ENCODE measurements around the gene TEX2.
"Not testable (repeated sequence)": the region's sequence is repeated elsewhere in the genome, so short reads cannot be mapped to it uniquely, and the experiment has no call there.

TEX2 gene

DNA sequence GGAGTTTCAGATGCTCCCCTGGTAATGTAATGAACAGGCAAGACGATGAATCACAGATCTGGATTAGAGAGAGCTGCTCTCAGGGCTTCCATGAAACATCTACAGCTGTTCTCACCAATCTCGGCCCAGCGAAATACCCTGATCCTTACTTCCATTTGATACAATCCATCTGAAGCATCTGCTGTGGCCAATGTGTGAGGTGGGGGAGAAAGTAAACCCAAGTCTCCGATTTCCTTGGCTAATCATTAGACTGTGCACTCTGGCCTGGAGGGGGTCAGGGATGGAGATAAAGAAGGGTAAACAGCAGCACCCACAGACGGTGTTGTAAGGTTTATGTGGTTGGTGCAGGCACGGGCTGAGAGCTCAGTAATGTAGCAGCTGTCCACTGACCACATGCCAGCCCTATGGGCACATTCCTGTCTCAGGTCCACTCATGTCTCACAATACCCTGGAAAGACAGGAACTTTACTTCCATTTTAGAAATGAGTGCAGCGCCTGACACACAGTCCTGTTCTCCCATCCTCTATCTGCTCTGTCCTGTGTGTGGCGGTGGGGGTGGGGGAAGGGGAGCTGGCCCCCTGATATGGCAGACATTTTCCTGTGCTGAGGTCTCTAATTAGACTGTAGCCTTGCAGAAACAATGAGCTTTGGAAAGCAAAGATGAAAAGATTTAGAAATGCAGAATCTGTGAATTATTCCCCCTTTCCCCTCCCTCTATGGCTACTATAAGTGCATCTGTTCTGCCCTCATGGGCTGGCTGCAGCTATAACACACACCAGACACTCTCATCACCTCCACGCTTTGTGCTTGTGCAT is 84.8 kb downstream of the TEX2 start:
- no peak for DNase-seq

DNA sequence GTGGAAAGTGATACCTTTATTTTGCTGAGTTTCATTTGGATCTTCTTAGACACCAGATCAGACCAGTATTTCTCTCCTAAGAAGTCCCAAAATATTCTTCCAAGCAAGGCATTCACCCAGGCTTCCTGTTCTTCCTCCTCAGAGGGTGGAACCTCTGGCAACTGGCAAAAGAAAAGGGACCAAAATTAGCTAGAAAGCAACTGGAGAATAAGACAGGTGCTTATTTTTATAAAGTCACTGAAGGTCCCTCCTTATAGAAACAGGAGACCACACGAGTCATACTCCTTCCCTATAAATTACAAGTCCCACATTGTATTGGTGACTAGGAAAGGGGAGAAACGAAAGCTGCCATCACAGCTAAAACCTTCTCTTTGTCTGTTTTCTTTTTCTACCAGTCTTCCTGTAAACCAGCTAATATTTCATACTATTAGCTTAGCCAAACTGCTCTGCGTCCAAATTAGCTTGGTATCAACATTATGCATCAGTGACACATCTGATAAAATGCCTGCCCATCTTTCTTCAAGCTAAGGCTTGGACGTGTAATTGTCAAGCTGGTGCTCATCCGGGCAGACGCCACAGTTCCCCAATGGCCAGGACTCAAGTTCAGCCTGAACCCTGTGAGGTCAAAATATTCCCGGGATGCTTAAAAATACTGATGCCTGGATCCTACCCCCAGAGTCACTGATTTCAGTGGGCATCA is 85.6 kb downstream of the TEX2 start:
- no peak for DNase-seq

DNA sequence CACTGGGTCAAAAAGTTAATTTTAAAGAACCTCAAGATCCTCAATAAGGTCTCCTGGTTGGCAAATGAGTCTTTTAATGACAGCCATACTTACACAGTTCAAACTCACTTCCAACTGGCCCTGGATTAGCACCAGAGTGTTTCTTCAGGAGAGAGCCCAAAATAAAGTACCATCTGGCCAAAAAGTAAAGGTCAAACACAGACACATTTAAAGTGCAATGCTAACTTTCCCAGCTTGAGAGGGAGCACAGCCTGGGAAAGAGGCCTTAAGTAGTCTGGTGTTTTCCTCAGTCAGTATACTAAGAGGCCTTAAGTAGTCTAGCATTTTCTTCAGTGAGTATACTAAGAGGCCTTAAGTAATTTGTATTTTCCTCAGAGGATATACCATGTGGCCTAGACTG is 86.5 kb downstream of the TEX2 start:
- no peak for DNase-seq

DNA sequence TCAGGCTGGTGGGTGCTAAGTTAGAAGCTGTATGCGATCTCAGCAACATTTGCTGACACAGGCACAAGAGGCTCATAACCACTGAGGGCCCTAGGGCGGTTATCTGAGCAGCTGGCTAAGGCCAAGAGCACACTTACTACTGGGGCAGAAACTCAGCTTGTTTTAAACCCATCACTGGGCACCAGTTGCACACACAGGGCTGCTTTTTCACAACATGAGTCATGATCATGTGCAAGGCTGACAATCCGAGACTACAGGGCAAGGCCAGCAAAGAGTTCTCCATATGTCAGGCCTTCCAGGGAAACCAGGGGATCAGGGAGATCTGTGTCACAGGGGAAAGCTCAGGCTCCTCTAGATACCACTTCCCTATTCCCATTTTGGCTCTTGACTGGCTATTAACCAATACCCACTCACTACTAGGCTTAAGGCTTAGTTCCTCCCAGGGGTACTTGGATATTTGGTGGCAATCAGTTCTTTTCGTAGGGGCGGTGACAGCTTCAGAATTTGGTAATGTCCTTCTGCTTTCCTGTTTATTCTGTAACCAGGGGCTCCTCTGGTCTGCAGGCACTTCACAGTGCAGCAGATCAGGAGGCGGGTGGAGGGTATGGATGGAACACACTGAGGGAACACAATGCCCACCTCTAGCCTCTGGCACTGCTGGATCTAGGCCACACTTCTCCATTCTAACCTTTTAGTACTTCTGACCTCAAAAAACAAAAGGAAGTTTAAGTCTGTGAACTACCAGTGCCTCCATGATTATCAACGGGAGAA is 88.2 kb downstream of the TEX2 start:
- peak; percentile 3 to 73 for DNase-seq

DNA sequence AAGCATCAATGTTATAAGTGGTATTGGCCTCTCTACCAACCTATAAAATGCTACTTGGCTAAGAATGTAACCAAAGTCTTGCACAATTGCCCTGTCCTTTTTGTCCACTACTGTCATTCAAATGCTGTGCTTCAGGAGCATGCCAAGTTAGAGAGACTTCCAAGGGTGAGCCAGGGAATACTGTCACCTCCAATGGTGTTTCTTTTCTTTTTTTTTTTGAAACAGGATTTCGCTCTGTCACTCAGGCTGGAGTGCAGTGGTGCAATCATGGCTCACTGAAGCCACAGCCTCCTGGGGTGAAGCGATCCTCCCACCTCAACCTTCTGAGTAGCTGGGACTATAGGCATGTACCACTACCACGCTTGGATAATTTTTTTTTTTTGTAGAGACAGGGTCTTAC is 89.4 kb downstream of the TEX2 start:
- no peak for DNase-seq

DNA sequence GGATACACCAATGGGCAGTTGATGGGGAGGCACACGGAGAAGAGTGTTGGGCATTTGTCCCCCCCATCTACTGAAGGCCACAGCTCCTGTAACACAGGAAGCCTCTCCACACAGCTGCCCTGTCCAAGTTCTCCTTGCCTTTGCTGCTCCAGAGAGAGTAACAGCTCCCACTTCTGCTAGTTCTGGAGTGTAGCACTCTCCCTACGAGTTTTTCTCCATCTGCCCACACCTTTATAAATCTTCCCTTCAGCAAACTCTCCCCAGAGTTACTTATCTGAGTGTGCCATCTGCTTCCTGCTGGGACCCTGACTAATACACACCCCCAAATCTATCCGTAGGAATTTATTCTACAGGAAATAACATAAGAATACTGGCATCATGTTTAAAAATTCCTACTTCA is 90.5 kb downstream of the TEX2 start:
- no peak for DNase-seq

DNA sequence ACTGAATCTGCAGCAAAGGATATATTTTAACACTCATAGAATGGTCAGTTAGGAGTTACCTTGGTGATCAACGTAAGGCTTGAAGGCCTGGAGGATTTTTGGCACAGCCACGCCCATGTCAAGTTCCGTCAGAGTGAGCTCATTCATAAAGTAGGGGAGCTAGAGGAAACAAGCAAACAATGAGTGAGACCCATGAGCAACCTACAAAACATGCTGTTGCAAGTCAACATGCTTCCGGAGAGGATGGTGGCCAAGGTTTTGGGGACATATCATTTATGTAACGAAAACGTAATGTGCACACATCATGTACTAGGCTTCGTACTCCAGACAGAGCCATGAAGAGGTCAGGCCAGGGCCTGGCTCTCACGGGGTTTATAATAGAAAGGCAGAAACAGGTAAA is 92.0 kb downstream of the TEX2 start:
- no peak for DNase-seq

DNA sequence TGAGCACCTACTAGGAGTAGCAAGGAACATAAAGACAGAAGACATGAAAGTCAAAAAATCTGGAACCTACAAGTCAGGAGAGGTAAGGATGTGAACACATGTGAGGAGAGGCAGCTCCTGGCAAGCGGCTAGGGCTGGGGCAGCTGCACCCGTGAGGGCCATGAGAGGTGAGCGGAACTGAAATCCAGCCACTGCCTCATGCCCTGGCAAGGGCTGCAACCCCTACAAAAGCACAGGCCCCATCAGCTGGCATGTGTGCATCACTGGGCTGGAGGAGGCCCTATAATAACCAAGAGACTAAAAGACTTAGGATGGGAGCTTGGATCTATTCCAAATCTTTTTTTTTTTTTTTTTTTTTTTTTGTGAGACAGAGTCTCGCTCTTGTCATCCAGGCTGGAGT is 92.8 kb downstream of the TEX2 start:
- no peak for DNase-seq

DNA sequence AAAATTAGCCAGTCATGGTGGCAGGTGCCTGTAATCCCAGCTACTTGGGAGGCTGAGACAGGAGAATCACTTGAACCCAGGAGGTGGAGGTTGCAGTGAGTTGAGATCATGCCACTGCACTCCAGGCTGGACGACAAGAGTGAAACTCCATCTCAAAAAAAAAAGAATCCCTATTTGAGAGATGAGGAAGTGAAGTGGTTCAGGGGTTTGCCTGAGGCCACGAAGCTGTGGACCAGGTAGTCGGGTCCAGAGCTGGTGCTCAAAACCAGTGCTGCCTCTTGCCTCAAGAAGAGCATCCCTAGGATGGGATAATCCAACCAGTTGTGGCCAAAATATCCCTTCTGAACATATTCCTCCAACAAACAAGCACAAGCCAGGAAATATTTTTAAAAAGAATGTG is 95.4 kb downstream of the TEX2 start:
- DNase-seq = not testable (repeated sequence)

DNA sequence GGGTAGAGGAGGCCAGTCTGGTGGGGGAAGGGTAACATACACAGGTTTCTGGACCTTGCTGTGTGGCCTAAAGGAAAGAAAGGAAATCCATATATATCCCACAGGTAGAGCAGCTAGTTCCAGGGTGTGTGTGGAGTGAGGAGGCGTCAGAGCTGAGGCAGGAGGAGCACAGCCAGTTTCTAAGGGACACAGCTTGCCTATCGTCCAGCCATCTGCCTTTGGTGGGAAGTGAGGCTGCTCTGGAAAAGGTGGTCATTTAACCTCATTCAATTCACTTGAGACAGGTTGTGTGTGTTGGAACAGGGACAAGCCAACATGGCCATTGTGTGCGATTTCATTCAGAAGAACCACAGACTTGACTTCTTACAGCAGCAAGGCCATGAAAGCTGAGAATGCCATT is 96.2 kb downstream of the TEX2 start:
- DNase-seq = no peak

DNA sequence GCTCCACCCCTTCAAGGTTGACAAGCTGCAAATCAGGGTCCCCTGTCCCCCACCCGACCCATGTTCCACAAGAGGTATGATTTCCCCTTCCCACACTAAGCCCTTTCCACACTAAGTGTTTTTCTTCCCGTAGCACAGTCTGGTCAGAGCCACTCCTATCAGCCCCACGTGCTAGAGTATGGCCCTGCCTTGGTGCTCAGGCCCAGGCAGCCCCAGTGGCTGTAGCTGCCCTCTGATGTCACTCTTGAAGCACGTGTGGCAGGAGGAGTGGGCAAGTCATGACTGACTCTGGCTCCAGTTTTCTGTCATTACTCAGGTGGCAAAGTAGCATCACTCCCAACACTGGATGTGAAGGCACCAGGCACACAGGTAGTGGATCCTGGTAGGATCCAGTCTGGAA is 97.7 kb downstream of the TEX2 start:
- DNase-seq = no peak

DNA sequence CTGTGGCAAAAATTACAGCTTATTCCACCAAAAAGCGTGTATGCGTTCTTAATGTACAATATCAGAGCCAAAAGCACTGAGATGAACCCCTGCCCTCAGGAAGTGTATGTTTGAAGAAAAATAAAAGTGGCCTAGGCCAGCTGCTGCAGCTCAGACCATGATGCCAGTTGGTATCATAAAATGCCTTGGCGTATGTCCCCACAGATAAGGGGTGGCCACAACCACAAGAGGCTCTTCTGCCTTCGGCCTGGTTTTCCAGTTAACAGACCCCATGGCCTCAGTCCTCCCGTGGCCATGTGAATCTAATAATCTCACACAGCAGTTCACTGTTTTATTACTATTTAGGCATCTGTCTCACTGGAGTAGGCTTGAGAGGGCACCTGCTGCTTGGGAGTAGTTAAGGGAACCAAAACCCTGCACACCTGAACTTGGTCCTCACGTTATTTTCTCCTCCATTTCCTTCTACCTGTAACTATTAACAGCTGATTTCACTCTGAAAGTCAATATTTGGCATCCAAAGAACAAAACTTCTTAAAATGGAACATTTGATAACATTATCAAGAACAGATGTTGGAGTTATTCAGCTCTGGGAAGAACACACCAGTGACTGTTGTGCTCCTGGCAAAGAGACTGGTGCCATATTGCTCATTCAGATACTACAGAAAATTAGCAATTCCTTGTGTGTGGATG is 98.3 kb downstream of the TEX2 start:
- no peak for DNase-seq

DNA sequence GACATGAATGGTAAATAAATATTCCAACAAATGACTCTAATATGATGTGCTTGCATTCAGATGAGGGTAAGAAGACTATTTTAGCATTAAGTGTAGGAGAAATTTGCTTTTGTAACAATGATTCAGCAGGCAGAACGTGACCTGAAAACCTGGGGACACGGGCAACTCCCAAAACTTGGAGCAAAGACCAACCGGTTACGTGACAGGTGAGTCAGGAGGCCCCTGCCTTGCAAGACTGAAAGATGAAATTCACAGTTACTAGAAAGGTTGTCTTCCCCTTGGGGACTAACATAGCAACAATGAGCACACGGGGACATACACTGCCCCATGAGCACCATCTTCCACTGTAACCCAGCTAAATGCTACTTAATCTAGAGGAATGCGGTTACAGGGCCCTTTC is 99.6 kb downstream of the TEX2 start:
- no peak for DNase-seq

DNA sequence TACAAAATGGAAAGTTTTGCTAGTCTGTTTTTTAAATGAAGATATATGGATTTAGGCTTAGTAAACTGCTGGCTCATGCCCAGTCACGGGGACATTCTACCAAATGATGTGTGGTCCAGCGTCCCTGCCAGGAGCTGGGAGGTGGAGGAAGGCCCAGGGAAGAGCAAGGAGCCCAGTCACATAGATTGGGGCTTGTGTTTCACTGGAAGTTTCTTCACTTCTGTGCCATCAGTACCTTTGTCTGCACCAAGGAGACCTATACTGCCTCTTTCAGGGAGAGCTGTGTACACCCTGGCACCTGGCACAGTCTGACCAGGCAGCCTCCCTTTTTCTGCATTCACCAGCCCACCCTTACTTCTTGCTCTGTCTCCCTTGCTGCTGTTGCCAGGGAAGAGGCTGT is 100.5 kb downstream of the TEX2 start:
- no peak for DNase-seq

DNA sequence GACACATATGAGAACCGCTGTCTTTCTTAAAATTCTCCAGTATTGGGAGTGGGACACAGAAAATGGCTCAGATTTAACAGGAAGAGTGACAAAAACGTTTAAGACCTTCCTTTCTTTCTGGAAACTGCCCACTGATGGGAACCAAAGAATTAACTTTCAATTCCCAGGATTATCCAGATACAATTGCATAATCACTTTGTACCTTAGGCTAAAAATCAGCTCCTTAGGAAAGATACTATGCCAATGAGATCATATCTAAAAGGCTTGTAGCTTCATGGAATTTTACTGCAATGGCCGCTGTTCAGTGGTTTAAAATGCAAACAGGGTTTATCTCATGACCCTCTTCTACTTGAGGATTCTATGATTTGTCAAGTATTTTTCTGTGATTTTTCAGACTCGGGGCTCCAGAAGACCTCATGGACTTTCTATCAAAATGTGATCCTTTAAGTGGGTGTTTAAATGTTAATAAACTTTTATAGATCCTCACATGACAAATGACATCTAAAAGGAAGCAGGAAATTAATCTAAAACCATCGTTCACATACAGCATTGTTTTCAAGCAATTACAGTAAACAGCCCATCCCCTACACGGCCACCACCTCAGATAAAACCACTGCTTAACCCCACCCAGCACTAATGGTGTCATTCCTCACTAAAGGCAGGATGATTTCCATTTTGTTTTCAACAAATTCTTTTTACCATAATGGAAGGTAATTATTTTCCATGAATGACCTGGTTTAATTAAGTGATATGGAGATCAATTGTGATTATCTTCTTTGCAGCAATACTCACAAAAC is 101.5 kb downstream of the TEX2 start:
- DNase-seq = no peak

DNA sequence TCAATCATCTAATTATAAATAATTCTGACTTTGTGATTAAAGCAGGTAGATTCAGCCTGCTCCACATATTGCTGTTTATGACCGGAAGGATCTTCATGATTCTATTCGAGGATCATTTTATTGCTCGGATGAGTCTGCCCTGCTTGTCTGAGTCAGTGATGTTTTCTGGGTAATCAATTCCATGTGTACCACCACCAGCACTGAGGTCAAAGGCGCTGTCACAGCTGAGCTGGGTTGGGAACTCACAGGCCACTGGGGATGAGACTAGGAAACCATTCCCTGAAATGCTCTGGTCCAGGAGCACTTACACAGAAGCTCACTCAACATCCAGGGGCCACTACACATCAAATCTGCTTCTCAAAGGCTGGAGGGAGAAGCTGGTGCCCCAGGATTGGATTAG is 102.7 kb downstream of the TEX2 start:
- DNase-seq = no peak

DNA sequence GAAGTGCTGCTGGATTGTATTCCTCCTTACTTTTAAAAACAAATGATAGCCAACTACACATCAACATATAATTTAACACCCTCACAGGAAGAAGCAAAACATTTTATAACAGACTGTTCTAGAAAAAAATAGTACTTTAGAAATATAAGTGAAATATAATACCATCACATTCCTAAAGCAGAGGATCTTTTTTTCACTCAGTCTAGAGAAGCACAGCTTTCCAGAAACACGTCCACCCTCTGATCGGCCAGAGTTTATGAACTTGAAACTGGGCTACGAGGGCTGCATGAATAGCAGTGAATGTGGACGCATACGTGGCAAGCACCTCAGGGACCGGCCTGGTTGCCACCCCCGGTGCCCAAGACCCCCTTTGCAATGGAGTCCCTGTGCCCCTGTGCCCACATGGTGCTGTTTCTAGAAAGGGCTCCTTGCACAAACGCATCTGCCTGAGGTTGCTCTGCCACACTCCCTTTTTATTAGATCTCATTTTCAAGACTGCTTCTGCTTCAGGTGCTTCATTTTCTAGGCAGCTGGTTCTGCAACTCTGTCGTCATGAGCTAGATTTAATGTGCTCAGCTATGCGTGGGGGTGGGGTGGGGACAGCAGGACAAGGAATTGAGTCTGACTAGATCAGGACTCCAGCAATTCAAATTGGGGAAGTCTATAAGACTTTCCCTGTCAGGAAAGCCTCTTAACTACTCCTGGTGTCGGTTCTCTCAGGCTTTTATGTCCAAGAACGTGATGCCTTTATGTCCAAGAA is 104.0 kb downstream of the TEX2 start:
- no peak for DNase-seq

DNA sequence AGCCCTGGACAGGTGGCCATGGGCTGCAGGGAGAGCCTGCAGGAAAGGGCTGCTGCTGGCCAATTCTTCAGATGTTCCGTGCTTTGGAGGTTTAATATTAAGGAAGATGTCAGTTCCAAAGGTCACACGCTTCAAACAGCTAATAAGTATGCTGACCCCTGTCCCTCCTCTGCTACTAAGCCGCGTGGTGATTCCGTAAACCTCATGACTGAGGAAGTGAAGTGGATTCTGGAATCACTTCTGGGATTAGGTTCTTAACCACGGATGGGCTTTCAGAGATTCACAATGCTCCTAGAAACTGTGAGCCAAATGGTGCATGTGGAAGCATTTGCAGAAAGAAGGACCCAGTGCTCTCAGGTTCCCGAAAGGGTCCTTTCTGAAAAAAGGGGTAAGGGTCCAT is 104.7 kb downstream of the TEX2 start:
- no peak for DNase-seq

DNA sequence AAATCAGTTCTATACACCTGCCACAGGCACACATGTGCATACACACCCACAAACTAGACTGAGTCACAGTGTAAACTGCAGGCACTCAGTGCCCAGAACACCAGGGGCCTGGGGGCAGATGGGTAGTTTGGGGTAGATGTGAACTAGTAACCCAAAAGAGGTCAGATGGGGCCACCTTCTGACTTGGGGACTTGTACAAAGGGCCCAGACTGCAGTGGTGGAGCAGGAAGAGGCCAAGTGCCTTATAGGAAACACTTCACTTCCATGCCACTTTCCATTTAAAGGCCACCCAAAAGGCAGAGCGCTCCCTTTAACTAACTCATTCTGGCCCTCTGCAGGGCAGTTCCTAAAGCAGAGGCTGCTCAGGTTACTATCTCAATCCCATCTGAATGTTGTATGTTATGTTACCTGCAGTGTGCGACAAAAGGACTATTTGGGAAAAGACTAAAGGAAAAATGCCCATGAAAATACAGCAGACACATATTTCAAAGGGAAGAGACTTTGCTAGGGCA is 105.3 kb downstream of the TEX2 start:
- DNase-seq = no peak

DNA sequence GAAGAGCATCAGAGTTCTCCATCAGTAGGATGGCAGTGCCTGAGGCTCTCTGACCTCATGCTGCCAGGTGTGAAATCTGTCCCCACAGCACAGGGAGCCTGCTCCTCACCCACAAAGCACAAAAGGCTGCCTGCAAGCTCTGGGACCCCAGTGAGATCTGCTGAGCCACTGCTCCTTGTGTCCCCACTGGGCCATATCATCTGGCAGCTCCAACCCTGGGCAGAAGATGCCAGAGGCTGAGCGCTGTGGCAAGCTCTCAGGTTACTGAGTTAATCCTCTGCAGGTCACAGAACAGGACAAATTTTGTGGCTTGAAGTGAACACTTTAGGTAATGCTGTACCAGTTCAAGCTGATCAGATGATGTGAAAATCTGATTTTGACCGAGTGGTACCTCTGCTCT is 106.4 kb downstream of the TEX2 start:
- no peak for DNase-seq

DNA sequence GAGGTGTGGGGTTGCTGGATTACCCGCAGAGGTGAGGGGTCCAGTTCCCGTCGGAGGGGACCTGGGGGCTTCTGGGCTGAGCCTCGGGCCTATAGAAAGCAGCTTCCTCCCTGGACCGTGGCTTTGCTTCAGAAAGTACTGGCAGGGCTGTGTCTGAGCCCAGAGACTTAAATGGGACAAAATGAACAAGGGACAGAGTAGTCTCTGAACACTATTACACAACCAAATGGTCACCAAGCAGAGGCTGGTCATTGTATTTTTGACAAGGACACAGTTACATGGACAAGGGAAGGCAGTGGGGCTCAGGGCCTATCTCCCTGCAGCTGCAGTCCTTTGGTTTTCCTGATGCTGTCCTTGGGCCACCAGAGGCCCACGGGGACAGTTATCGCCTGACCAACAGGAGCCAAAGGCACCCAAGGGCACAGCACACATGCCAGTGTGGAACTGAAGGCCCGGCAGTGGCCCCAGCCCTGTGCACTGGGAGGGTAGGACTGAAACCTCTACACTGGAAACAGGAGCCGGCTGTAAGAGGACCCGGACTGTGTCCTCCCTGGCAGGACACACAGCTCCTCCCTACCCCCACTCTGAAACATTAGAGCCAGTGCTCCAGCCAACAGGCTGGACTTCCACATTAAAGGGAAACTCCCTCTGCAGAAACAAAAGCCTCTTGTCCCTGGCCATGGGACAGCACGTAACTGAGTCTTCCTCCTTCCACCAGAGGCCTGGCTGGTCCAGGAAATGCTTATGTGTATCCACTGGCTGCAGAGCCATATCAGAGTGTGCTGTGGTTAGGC is 107.1 kb downstream of the TEX2 start:
- no peak for DNase-seq
